Calu3 (cell line): ENCODE data around the gene NKD2. TPM values are rescaled to one million over a fixed set of nuclear protein-coding genes. Genes with fewer than 3 reads are reported as not detected.

Source experiments
- BruUV-seq: library from RNA; stranded (reverse); fragments of 400-500 nt; replicated peaks from 2 replicates; lab custom pipeline; 2021; lab: Mats Ljungman, UMichigan
- CTCF ChIA-PET: fragments of 300-600 bp; sonication (Branson Sonifier 250); formaldehyde crosslinking; loops from one replicate; lab custom pipeline; 2022; ENCODE audit warnings: antibody characterized with exemption; lab: Charles Lee
- DNase-seq: peaks from one replicate; pipeline ENCODE4 v3.0.0; 2022
- H3K27ac Mint-ChIP-seq: one replicate; pipeline ENCODE4 v1.8.0; 2022; ENCODE audit warnings: mixed read lengths; ENCODE audit not compliant: unreplicated experiment
- H3K27me3 Mint-ChIP-seq: one replicate; pipeline ENCODE4 v1.8.0; 2022; ENCODE audit warnings: mixed read lengths; ENCODE audit not compliant: unreplicated experiment
- H3K36me3 Mint-ChIP-seq: one replicate; pipeline ENCODE4 v1.8.0; 2022; ENCODE audit warnings: mild to moderate bottlenecking, moderate library complexity, mixed read lengths; ENCODE audit not compliant: insufficient read depth, unreplicated experiment
- H3K4me1 Mint-ChIP-seq: one replicate; pipeline ENCODE4 v1.8.0; 2022; ENCODE audit warnings: mild to moderate bottlenecking, low read depth, mixed read lengths; ENCODE audit not compliant: unreplicated experiment
- H3K4me3 Mint-ChIP-seq: one replicate; pipeline ENCODE4 v1.8.0; 2022; ENCODE audit warnings: mild to moderate bottlenecking, low read depth, moderate library complexity, mixed read lengths; ENCODE audit not compliant: unreplicated experiment
- H3K9me3 Mint-ChIP-seq: one replicate; pipeline ENCODE4 v1.8.0; 2022; ENCODE audit warnings: low read depth, mixed read lengths; ENCODE audit not compliant: unreplicated experiment
- intact Hi-C: fragments of 100-400 bp; cut with micrococcal nuclease; formaldehyde crosslinking; loops from one replicate; pipeline ENCODE4 v1.10.0; 2022; ENCODE audit not compliant: unreplicated experiment
- total RNA-seq: library from RNA; stranded (reverse); gene quantifications from 2 replicates; pipeline ENCODE4 v1.2.3, GENCODE V29; 2022
- TF ChIP-seq, protein P1 (sequence below): fragments of 200-600 bp; IDR thresholded peaks from one replicate; pipeline ENCODE4 v1.8.0; 2022; ENCODE audit warnings: antibody characterized with exemption; ENCODE audit not compliant: unreplicated experiment

The NKD2 gene
- total RNA-seq, 1 experiment from 2014 or later: 0.47 TPM

DNA sequence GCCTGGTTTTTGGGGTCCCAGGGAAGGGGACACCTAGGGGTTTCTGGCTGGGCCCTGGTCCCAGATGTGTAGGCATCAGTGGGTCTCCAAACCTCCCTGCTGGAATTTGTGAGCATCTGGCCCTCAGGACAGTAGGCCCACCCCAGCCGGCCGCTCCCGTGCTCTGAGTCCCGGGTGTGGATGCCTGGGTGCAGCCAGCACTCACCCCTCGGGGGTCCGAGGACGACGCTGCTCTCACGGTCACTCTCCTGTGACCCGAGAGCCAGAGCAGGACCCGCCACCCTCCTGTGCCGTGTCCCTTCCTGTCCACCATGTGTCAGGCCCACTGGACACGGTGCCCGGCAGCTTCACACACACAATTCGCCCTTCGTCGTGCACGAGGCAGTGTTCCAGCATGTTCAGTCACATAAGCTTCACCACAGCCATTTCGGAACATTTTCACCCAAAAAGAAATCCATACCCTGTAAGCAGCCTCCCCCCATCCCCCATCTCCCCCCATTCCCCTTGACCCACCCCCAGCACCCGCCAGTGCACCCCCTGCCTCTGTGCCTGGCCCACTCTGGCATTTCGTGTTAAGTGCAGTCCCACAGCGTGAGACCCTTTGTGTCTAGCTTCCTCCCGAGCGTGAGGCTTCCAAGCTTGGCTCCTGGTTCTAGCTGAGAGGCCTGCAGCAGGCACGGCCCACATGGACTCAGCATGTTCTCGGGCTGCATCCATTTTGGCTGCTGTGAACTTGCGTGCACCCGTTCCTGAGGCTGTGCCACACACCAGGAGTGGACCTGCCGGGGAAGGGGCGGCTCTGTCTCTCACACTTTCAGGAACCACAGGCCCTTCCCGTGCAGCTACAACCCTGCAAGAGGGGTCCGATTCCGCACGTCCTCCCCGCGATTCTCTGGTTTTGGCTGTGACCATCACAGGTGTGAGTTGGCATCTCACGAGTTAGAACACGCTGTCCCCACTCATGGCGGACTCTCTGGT is 40.5 kb downstream of the NKD2 start:
- Mint-ChIP-seq H3K27me3 (no peaks in the 10 kb centered on the region), H3K4me3 (no peak overlapping the region), H3K9me3 (peaks cover 29% of the 10 kb centered on the region), H3K27ac (no peak overlapping the region), H3K4me1 (no peaks in the 10 kb centered on the region), H3K36me3 (peaks cover 17% of the 10 kb centered on the region)
- CTCF ChIA-PET: no interaction called here
- BruUV-seq: no TSS peak
- TF ChIP-seq, protein P1, sequence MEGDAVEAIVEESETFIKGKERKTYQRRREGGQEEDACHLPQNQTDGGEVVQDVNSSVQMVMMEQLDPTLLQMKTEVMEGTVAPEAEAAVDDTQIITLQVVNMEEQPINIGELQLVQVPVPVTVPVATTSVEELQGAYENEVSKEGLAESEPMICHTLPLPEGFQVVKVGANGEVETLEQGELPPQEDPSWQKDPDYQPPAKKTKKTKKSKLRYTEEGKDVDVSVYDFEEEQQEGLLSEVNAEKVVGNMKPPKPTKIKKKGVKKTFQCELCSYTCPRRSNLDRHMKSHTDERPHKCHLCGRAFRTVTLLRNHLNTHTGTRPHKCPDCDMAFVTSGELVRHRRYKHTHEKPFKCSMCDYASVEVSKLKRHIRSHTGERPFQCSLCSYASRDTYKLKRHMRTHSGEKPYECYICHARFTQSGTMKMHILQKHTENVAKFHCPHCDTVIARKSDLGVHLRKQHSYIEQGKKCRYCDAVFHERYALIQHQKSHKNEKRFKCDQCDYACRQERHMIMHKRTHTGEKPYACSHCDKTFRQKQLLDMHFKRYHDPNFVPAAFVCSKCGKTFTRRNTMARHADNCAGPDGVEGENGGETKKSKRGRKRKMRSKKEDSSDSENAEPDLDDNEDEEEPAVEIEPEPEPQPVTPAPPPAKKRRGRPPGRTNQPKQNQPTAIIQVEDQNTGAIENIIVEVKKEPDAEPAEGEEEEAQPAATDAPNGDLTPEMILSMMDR: no peak
- intact Hi-C loops: no loop called here
- DNase-seq: no peak

DNA sequence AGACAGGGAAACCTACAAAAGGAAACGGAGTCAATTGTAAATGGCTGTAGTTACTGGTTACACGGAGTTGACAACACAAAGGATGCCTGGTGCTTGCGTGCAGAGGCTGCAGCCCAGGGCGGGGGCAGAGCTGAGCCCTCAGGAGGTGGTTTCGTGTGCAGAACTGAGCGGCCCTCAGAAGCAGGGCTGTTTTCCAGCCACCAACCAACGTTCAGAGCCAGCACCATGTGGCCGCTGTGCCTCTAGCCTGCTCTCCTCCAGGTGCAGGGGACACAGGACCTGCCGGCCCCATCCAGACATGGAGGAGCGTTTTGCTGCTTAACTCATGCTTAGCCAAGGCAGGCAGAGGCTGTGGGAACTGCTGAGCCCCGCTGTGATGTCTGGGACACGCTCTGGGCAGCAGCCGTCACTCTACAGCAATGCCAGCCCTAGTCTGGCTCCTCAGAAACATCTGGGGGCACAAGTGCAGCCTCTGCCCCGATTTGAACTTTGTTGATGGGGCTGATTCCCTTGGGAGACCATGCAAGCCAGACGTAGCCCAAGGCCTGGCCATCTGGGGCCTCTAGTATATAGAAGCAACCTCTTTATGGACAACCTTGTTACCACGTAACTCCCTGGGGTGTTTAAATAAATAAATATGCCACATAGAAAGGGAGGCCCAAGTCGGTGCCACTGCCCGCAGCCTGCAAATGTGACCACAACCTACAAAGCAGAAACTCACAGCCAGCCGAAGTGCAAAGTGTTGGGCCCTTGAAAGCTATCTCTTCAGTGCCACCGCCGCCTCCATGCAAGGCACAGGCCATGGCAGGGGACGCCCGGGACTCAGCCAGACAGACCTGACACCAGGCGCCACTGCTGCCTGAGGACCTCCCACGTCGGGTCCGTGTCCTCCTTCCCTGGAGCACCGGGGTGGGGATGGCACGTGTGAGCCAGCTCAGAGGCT is 42.1 kb downstream of the NKD2 start:
- H3K9me3 Mint-ChIP-seq: peaks cover 13% of the 10 kb centered on the region
- H3K27me3 Mint-ChIP-seq: no peaks in the 10 kb centered on the region
- CTCF ChIA-PET: no interaction called here
- intact Hi-C loops: no loop called here
- no peak for DNase-seq
- TF ChIP-seq, protein P1: no peak
- H3K4me3 Mint-ChIP-seq: no peak overlapping the region
- no peak overlapping the region for H3K27ac Mint-ChIP-seq
- H3K4me1 Mint-ChIP-seq: no peaks in the 10 kb centered on the region
- H3K36me3 Mint-ChIP-seq: peaks cover 20% of the 10 kb centered on the region
- no TSS peak for BruUV-seq

DNA sequence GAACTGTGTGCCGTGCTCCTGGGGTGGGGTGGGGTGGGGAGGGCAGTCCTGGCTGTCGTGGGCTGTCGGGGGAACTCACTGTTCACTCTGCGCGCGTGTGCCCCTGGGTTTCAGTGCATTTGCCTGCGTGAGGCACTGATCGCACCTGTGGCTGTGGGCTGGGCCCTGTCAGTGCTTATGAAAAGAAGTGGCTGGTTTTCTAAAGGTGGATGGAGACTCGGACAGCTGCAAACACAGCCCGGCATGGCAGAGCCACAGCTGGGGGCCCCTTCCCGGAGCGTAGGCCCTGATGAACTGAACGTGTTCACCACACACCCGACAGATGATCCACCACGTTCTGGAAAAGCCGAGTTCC is 42.7 kb downstream of the NKD2 start:
- Mint-ChIP-seq H3K9me3 (peaks cover 7% of the 10 kb centered on the region), H3K36me3 (peaks cover 20% of the 10 kb centered on the region), H3K27ac (no peak overlapping the region), H3K4me1 (no peaks in the 10 kb centered on the region), H3K4me3 (no peak overlapping the region), H3K27me3 (no peaks in the 10 kb centered on the region)
- BruUV-seq: no TSS peak
- TF ChIP-seq, protein P1: no peak
- CTCF ChIA-PET: no interaction called here
- intact Hi-C loops: no loop called here
- DNase-seq: no peak

- TF ChIP-seq, protein P1: no peak
- Mint-ChIP-seq H3K27ac (no peak overlapping the region), H3K36me3 (peaks cover 20% of the 10 kb centered on the region), H3K4me1 (no peaks in the 10 kb centered on the region), H3K4me3 (no peak overlapping the region), H3K9me3 (peaks cover under 1% of the 10 kb centered on the region), H3K27me3 (no peaks in the 10 kb centered on the region)
- intact Hi-C loops: no loop called here
- no TSS peak for BruUV-seq
- CTCF ChIA-PET: no interaction called here
- no peak for DNase-seq
Observed at GRCh38 chr5:1052076-1052475, 43.5 kb downstream of the NKD2 start.
